Colon (tissue), 2 donors: ENCODE results near the gene CEBPA.
"Not testable (repeated sequence)": the region's sequence is repeated elsewhere in the genome, so short reads cannot be mapped to it uniquely, and the experiment has no call there.

Experiments used
- FAIRE-seq: peaks from 2 replicates; lab custom pipeline; 2012; peaks lifted over from hg19 to GRCh38; lab: Jason Lieb, UNC
- donor health status: control.
- donor health status: control.

The CEBPA gene

GRCh38 chr19:33324628-33325027, 22.3 kb upstream of the CEBPA start:
- FAIRE-seq = no peak

- FAIRE-seq = no peak
These were observed 20.9 kb upstream of the CEBPA start for GRCh38 chr19:33323093-33323820.

GRCh38 chr19:33320636-33321035, 18.3 kb upstream of the CEBPA start:
- FAIRE-seq = no peak

- not testable (repeated sequence) for FAIRE-seq
These were observed 15.7 kb upstream of the CEBPA start for GRCh38 chr19:33317991-33318390.

GRCh38 chr19:33317517-33317916, 15.2 kb upstream of the CEBPA start:
- FAIRE-seq = no peak

GRCh38 chr19:33316541-33317264, 14.4 kb upstream of the CEBPA start:
- no peak for FAIRE-seq

GRCh38 chr19:33312808-33313207, 10.5 kb upstream of the CEBPA start:
- not testable (repeated sequence) for FAIRE-seq

GRCh38 chr19:33312065-33312464, 9.7 kb upstream of the CEBPA start:
- FAIRE-seq = no peak

GRCh38 chr19:33311326-33311682, 9.0 kb upstream of the CEBPA start:
- FAIRE-seq = no peak

- no peak for FAIRE-seq
These were observed 8.4 kb upstream of the CEBPA start for GRCh38 chr19:33310606-33311325.

- FAIRE-seq = no peak
These were observed 7.5 kb upstream of the CEBPA start for GRCh38 chr19:33309826-33310225.

- FAIRE-seq = no peak
These were observed 4.8 kb upstream of the CEBPA start for GRCh38 chr19:33306853-33307792.

- no peak for FAIRE-seq
These were observed 3.9 kb upstream of the CEBPA start for GRCh38 chr19:33306191-33306590.

GRCh38 chr19:33304760-33305647, 2.7 kb upstream of the CEBPA start:
- no peak for FAIRE-seq

- no peak for FAIRE-seq
These were observed 2.0 kb upstream of the CEBPA start for GRCh38 chr19:33304371-33304759.

GRCh38 chr19:33303791-33304345, 1.5 kb upstream of the CEBPA start:
- FAIRE-seq = no peak

- no peak for FAIRE-seq
These were observed 848 bp upstream of the CEBPA start for GRCh38 chr19:33302974-33303790.

GRCh38 chr19:33301900-33302174, 497 bp downstream of the CEBPA start:
- no peak for FAIRE-seq

GRCh38 chr19:33301144-33301899, 1.0 kb downstream of the CEBPA start:
- no peak for FAIRE-seq

- no peak for FAIRE-seq
These were observed 1.5 kb downstream of the CEBPA start for GRCh38 chr19:33300894-33301143.
